B cell (primary cell): Measurements from ENCODE around the gene PCK2. TPM values are rescaled to one million over a fixed set of nuclear protein-coding genes. Genes with fewer than 3 reads are reported as not detected.

ENCODE experiments used
- ATAC-seq: fragments of 200-7000 bp; cut with Tn5 transposase; one replicate; pipeline ENCODE4 v1.10.0; 2021; ENCODE audit warnings: low read depth, mild to moderate bottlenecking, moderate number of reproducible peaks, moderate library complexity
- CTCF ChIA-PET: fragments of 350-600 bp; sonication (Branson Sonifier 250); formaldehyde crosslinking; loops from one replicate; lab custom pipeline; 2021; ENCODE audit warnings: antibody characterized with exemption, inconsistent platforms; lab: Charles Lee
- POLR2A ChIA-PET: fragments of 350-600 bp; sonication (Branson Sonifier 250); formaldehyde crosslinking; loops from one replicate; lab custom pipeline; 2021; ENCODE audit warnings: antibody characterized with exemption; lab: Charles Lee
- DNase-seq: peaks from one replicate; pipeline ENCODE4 v3.0.0; 2013
- H2AFZ ChIP-seq: 2 replicates; pipeline ENCODE4 v1.6.1; 2012; ENCODE audit warnings: mild to moderate bottlenecking, low read depth, low read length; ENCODE audit not compliant: insufficient read depth, poor library complexity, severe bottlenecking
- H3K27ac ChIP-seq, 2 donors: 1 replicate in 1 of 2; 2 replicates in 1 of 2; pipeline ENCODE4 v1.5.1; 2012 to 2013; ENCODE audit warnings: low read length in 2 of 2, mild to moderate bottlenecking in 2 of 2, moderate library complexity in 1 of 2
- H3K27me3 ChIP-seq, 4 experiments: fragments of 200-600 bp in 1 of 4; sonication (generic) in 1 of 4; replicated peaks in 1 of 4; 1 replicate in 2 of 4; 2 replicates in 2 of 4; pipeline versions ENCODE4 v1.6.1 to v1.7.0; 2013 to 2016; ENCODE audit warnings: low read length in 3 of 4, mild to moderate bottlenecking in 2 of 4, mixed read lengths in 1 of 4, moderate library complexity in 1 of 4; ENCODE audit not compliant: insufficient read depth in 4 of 4, control insufficient read depth in 3 of 4; ENCODE audit errors: control extremely low read depth in 1 of 4
- H3K36me3 ChIP-seq, 2 experiments: replicated peaks in 1 of 2; 1 replicate in 1 of 2; 2 replicates in 1 of 2; pipeline versions ENCODE4 v1.6.1 to v1.7.1; 2013; ENCODE audit warnings: low read length in 1 of 2; ENCODE audit not compliant: insufficient read depth in 2 of 2, control insufficient read depth in 1 of 2; ENCODE audit errors: control extremely low read depth in 1 of 2, extremely low read depth in 1 of 2
- H3K4me1 ChIP-seq, 2 donors: fragments of 200-600 bp in 1 of 2; sonication (generic) in 1 of 2; 1 replicate in 1 of 2; 2 replicates in 1 of 2; pipeline versions ENCODE4 v1.5.1 to v1.6.1; 2013 to 2017; ENCODE audit warnings: low read length in 2 of 2; ENCODE audit not compliant: control insufficient read depth in 2 of 2, insufficient read depth in 2 of 2
- H3K4me2 ChIP-seq: replicated peaks from 2 replicates; pipeline ENCODE3; 2012; ENCODE audit warnings: mild to moderate bottlenecking, low read depth, low read length; ENCODE audit not compliant: poor library complexity, severe bottlenecking
- H3K4me3 ChIP-seq, 5 experiments: fragments of 200-600 bp in 1 of 5; sonication (generic) in 1 of 5; 1 replicate in 3 of 5; 2 replicates in 2 of 5; pipeline versions ENCODE4 v1.5.1 to v1.7.0; 2011 to 2016; ENCODE audit warnings: low read length in 4 of 5, mild to moderate bottlenecking in 4 of 5, low read depth in 2 of 5, control low read depth in 1 of 5, moderate library complexity in 1 of 5; ENCODE audit not compliant: insufficient read depth in 1 of 5; ENCODE audit errors: control extremely low read depth in 1 of 5, extremely low read depth in 1 of 5
- H3K79me2 ChIP-seq: fragments of 200-600 bp; sonication (generic); one replicate; pipeline ENCODE4 v1.6.0; 2016; ENCODE audit warnings: low read length; ENCODE audit not compliant: control insufficient read depth, insufficient read depth
- H3K9ac ChIP-seq: fragments of 200-600 bp; sonication (generic); 2 replicates; pipeline ENCODE4 v1.6.1; 2017; ENCODE audit warnings: mild to moderate bottlenecking, low read length, moderate library complexity
- H3K9me3 ChIP-seq, 3 donors: one replicate each; pipeline versions ENCODE4 v1.6.1 to v1.7.1; 2013; ENCODE audit warnings: low read length in 2 of 3; ENCODE audit not compliant: control insufficient read depth in 2 of 3, insufficient read depth in 1 of 3; ENCODE audit errors: control extremely low read depth in 1 of 3
- H4K20me1 ChIP-seq: 2 replicates; pipeline ENCODE4 v1.6.0; 2012; ENCODE audit warnings: mild to moderate bottlenecking, low read length; ENCODE audit not compliant: insufficient read depth, control insufficient read depth, poor library complexity, severe bottlenecking
- H3K27ac Mint-ChIP-seq: one replicate; pipeline ENCODE4 v1.8.0; 2021; ENCODE audit warnings: mixed read lengths
- H3K27me3 Mint-ChIP-seq: one replicate; pipeline ENCODE4 v1.8.0; 2021; ENCODE audit warnings: mixed read lengths
- H3K4me1 Mint-ChIP-seq: one replicate; pipeline ENCODE4 v1.8.0; 2021; ENCODE audit warnings: mixed read lengths
- H3K4me3 Mint-ChIP-seq: one replicate; pipeline ENCODE4 v1.8.0; 2021; ENCODE audit warnings: mixed read lengths
- H3K9me3 Mint-ChIP-seq: one replicate; pipeline ENCODE4 v1.8.0; 2022; ENCODE audit warnings: mixed read lengths; ENCODE audit not compliant: insufficient read depth
- EZH2 ChIP-seq: IDR thresholded peaks from 2 replicates; pipeline ENCODE4 v1.6.1; 2012; ENCODE audit warnings: borderline replicate concordance, low read depth, mild to moderate bottlenecking, moderate library complexity, low read length; ENCODE audit not compliant: insufficient read depth, poor library complexity, severe bottlenecking
- WGBS: methylation state at CpG from one replicate; pipeline ENCODE4 v1.1.5; 2013; ENCODE audit warnings: missing lambda C conversion rate; ENCODE audit not compliant: insufficient coverage; 5-methylcytosine and 5-hydroxymethylcytosine counted together
- intact Hi-C: fragments of 100-400 bp; cut with micrococcal nuclease; formaldehyde crosslinking; loops from one replicate; pipeline ENCODE4 v1.10.0; 2022
- polyA plus RNA-seq: library from polyadenylated mRNA; depleted of rRNA; stranded (reverse); fragments of >200 nt; gene quantifications from 2 replicates; pipeline ENCODE4 v1.2.3, GENCODE V29; 2012
- total RNA-seq, 2 donors: library from RNA; stranded (reverse); fragments of 120-200 nt in 1 of 2; gene quantifications; 1 replicate in 1 of 2; 2 replicates in 1 of 2; pipeline versions ENCODE4 v1.2.3 to v1.2.4, GENCODE V29; 2013 to 2022
- TF ChIP-seq, protein P1 (sequence below): fragments of 200-600 bp; IDR thresholded peaks from one replicate; pipeline ENCODE4 v1.8.0; 2022; ENCODE audit warnings: antibody characterized with exemption, mild to moderate bottlenecking

Gene PCK2
- total and polyA plus RNA-seq, 2 donors (not counting 1 experiment from before 2014, with no cell fraction given), result 40.4 to 58.4 TPM

- Histone ChIP-seq H3K27me3 (no peaks in the 10 kb centered on the region), H3K36me3 (no peaks in the 10 kb centered on the region), H3K9me3 (no peaks in the 10 kb centered on the region), H3K4me1 (peaks cover 12 to 17% of the 10 kb centered on the region in 2 donors), H2AFZ (no peak overlapping the region), H3K4me2 (no peak overlapping the region), H3K79me2 (peaks cover 4% of the 10 kb centered on the region), H3K27ac (no peak overlapping the region), H3K9ac (no peak overlapping the region), H3K4me3 (no peak overlapping the region), H4K20me1 (no peaks in the 10 kb centered on the region)
- Mint-ChIP-seq H3K4me1 (peaks cover 18% of the 10 kb centered on the region), H3K27ac (no peak overlapping the region), H3K27me3 (no peaks in the 10 kb centered on the region), H3K4me3 (no peak overlapping the region), H3K9me3 (no peaks in the 10 kb centered on the region)
- ChIA-PET POLR2A (no interaction called here), CTCF (interaction anchor here (1.2 to 8.0 kb wide), 3 partner anchors 23 to 28 kb away, joined by 3 to 75 read pairs (median 17); no protein-coding TSS in a partner anchor)
- intact Hi-C loops, result no loop called here
- WGBS, result 100% methylated on average over 2 of the region's 3 CpGs
- no peak for DNase-seq
- no peak for ATAC-seq
- TF ChIP-seq EZH2, result no peak
- TF ChIP-seq, protein P1, sequence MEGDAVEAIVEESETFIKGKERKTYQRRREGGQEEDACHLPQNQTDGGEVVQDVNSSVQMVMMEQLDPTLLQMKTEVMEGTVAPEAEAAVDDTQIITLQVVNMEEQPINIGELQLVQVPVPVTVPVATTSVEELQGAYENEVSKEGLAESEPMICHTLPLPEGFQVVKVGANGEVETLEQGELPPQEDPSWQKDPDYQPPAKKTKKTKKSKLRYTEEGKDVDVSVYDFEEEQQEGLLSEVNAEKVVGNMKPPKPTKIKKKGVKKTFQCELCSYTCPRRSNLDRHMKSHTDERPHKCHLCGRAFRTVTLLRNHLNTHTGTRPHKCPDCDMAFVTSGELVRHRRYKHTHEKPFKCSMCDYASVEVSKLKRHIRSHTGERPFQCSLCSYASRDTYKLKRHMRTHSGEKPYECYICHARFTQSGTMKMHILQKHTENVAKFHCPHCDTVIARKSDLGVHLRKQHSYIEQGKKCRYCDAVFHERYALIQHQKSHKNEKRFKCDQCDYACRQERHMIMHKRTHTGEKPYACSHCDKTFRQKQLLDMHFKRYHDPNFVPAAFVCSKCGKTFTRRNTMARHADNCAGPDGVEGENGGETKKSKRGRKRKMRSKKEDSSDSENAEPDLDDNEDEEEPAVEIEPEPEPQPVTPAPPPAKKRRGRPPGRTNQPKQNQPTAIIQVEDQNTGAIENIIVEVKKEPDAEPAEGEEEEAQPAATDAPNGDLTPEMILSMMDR, result no peak
Measured at GRCh38 chr14:24085215-24085614, 8.9 kb upstream of the PCK2 start.

DNA sequence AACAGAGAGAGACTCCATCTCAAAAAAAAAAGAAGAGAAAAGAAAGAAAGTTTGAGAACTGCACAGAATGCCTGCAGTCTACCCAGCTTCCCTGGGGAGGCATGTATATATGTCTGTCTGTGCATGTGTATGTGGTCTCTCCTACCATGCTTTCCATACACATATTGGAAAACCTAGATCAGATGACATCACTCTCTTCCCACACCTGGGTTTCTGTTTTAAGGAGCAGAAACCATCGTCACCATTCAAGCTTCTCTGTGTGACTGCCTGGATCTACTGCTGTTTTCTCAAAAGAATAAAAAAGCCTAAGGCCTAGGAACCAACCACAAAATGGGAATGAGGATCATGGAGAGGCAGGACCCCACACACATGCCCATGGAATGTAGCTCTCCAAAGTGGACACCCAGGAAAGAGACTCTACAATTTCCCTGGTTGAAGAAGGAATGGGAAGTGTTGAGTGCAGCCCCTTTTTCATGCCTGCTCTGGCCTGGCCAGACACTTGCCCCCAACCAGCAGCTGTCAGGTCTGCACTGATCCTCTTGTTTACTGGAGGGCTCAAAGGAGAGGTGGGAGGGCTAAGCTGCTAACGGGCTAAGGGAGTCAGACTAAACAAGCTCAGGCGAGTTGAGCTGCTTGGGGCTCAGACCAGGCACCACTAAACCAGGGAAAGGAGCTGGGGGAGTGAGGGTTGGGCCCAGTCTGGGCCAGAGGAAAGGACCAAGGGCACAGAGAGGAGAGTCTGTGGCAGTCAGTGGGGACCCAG lies 7.7 kb upstream of the PCK2 start:
- H4K20me1 ChIP-seq, result no peaks in the 10 kb centered on the region
- H3K4me1 Mint-ChIP-seq, result peaks cover 17% of the 10 kb centered on the region
- CTCF ChIA-PET, result interaction anchor here (1.2 to 8.0 kb wide), 3 partner anchors 22 to 32 kb away, joined by 3 to 75 read pairs (median 17); no protein-coding TSS in a partner anchor

More for the DNA sequence above, 7.7 kb upstream of the PCK2 start:
- no peak for TF ChIP-seq EZH2
- TF ChIP-seq, protein P1, result no peak
- no peak overlapping the region for H3K4me3 ChIP-seq
- no peak overlapping the region for H3K27ac ChIP-seq
- H3K9me3 ChIP-seq, result no peaks in the 10 kb centered on the region
- no peaks in the 10 kb centered on the region for H3K36me3 ChIP-seq
- H3K27ac Mint-ChIP-seq, result no peak overlapping the region
- intact Hi-C loops, result no loop called here
- H3K27me3 Mint-ChIP-seq, result no peaks in the 10 kb centered on the region
- WGBS, result 90% methylated on average over 3 of the region's 3 CpGs
- H3K9ac ChIP-seq, result no peak overlapping the region
- peaks cover 4% of the 10 kb centered on the region for H3K79me2 ChIP-seq
- no peaks in the 10 kb centered on the region for H3K9me3 Mint-ChIP-seq
- H3K4me2 ChIP-seq, result no peak overlapping the region
- ATAC-seq, result no peak
- H3K4me1 ChIP-seq, result peaks cover 5 to 16% of the 10 kb centered on the region in 2 donors
- H2AFZ ChIP-seq, result no peak overlapping the region
- POLR2A ChIA-PET, result no interaction called here
- H3K27me3 ChIP-seq, result no peaks in the 10 kb centered on the region
- DNase-seq, result no peak
- H3K4me3 Mint-ChIP-seq, result no peak overlapping the region
